OCI-M1 (cell line): ENCODE results near the gene SCARB1.

Experiments used
- DNase-seq: peaks from one replicate; lab custom pipeline; 2025; lab: John Stamatoyannopoulos, UW

Gene SCARB1

GRCh38 chr12:124774462-124775167 is 89.0 kb downstream of the SCARB1 start:
- peak; percentile 81 for DNase-seq

- no peak for DNase-seq
Observed at GRCh38 chr12:124774054-124774461, 89.6 kb downstream of the SCARB1 start.

GRCh38 chr12:124772289-124773170 is 91.1 kb downstream of the SCARB1 start:
- DNase-seq: no peak

GRCh38 chr12:124771462-124772288 is 92.0 kb downstream of the SCARB1 start:
- peak; percentile 91 for DNase-seq

- no peak for DNase-seq
Observed at GRCh38 chr12:124770728-124771127, 92.9 kb downstream of the SCARB1 start.

GRCh38 chr12:124769881-124770512 is 93.7 kb downstream of the SCARB1 start:
- DNase-seq: no peak

- no peak for DNase-seq
Observed at GRCh38 chr12:124769163-124769530, 94.5 kb downstream of the SCARB1 start.

GRCh38 chr12:124768452-124769162 is 95.1 kb downstream of the SCARB1 start:
- DNase-seq: no peak

GRCh38 chr12:124767066-124767821 is 96.4 kb downstream of the SCARB1 start:
- DNase-seq: peak; percentile 89

GRCh38 chr12:124766727-124767065 is 97.0 kb downstream of the SCARB1 start:
- no peak for DNase-seq

- no peak for DNase-seq
Observed at GRCh38 chr12:124765581-124766489, 97.8 kb downstream of the SCARB1 start.

- DNase-seq: no peak
Observed at GRCh38 chr12:124764870-124765580, 98.6 kb downstream of the SCARB1 start.

- DNase-seq: peak; percentile 90
Observed at GRCh38 chr12:124764451-124764850, 99.2 kb downstream of the SCARB1 start.

- DNase-seq: no peak
Observed at GRCh38 chr12:124763594-124763979, 100.1 kb downstream of the SCARB1 start.

GRCh38 chr12:124762791-124763593 is 100.7 kb downstream of the SCARB1 start:
- DNase-seq: no peak

- no peak for DNase-seq
Observed at GRCh38 chr12:124762384-124762783, 101.3 kb downstream of the SCARB1 start.

GRCh38 chr12:124761871-124762270 is 101.8 kb downstream of the SCARB1 start:
- DNase-seq: no peak

- no peak for DNase-seq
Observed at GRCh38 chr12:124761056-124761455, 102.6 kb downstream of the SCARB1 start.
